SH-SY5Y (cell line): Measurements from ENCODE around the gene DCD.

ENCODE experiments used
- GATA2 ChIP-seq: IDR thresholded peaks from 2 replicates; pipeline ENCODE4 v1.6.1; 2011; ENCODE audit warnings: mild to moderate bottlenecking, low read depth, low read length
- GATA3 ChIP-seq: IDR thresholded peaks from 2 replicates; pipeline ENCODE4 v1.6.1; 2011; ENCODE audit warnings: low read depth, mild to moderate bottlenecking, low read length, moderate library complexity

Gene DCD

DNA sequence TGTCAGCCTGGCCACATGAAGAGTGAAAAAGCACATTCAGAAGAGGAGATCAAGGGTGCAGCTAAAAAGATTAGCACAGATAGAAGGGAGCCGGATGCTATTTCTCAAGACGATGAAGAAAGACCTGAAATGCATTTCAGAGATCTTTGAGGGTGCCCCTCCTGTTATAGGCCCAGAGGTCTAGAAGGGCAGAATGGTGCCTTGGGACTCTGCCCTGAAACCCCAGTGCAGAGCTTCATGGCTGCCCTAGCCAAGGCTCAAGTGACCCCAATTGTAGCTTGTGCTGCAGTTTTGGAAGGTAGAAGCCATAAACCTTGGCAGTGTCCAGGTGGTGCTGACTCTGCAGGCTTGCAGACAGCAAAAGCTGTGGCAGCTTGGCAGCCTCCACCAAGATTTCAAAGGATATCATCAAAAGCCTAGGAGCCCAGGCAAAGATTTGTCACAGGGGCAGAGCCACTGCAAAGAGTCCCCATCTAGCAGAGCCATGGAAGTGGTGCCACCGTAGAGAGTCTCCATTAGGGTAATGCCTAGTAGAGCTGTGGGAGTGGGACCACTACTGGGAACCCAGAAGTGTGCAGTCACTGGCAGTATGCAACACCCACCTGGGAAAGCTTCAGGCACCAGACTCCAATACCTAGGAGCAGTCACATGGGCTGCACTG, 19.8 kb downstream of the DCD start:
- no peak for TF ChIP-seq GATA2
- no peak for TF ChIP-seq GATA3

DNA sequence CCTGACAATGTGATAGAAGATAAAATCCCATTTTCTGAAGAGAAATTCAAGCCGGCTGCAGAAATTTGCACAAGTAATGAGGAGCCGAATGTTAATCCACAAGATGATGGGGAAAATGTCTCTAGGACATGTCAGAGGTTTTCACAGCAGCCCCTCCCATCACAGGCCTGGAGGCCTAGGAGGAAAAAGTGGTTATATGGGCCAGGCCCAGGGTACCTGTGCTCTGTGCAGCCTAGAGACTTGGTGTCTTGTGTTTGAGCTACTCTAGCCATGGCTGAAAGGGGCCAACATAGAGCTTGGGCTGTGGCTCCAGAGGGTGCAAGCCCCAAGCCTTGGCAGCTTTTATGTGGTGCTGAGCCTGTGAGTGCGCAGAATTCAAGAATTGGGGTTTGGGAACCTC, 20.9 kb downstream of the DCD start:
- no peak for TF ChIP-seq GATA3
- TF ChIP-seq GATA2 = no peak

DNA sequence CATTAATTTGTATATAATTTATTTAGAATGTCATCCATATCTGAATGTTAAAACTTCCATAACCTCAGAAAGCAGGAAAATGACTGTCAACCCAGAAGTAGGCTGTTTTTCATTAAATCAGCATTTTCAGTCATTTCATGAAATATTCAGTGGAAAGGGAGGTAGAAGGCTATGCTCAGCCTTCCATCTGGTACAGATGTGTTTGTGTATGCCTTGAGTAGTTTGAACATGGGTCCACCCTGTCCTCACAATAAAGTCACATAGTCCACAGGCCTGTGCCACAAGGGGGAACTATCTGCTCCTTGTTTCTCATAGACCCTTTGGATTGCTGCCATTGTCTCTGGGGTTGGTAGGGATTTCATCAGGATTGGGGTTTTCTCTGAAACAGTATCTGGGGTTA, 22.6 kb downstream of the DCD start:
- TF ChIP-seq GATA2 = no peak
- TF ChIP-seq GATA3 = no peak

DNA sequence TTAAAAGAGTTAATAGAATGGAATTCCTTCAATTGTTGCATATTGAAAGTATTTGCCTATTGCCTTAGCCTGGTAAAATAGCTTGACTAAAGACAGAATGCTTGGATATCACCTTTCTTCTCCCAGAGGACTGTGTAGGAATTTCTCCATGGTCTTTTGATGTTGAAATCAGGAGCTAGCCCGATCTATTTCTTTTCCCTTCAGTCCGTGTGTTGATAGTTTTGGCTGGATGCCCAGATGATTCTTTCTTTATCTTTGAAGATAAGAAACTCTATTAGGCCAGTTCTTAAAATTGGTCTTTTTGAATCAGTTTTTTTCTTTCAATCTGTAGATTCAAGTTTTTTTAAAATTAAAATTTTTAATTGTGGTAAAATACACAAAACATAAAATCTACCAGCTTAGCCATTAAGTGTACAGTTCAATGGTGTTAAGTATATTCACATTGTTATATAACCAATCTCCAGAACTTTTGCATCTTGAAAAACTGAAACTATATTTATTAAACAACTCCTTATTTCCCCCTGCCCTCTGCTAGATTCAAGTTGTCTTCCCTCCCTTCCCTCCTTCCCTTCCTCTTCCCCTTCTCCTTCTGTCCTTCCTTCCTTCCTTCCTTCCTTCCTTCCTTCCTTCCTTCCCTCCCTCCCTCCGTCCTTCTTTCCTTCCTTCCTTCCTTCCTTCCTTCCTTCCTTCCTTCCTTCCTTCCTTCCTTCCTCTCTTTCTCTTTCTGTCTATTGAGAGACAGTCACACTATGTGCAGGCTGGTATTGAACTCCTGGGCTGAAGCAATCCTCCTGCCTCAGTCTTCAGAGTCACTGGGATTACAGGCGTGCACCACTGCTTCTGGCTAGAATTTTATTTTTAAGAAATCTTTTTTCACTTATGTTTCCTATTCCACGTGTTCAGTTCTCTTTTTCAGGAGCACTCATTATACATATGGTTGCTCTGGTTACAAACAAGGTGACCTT, 23.6 kb downstream of the DCD start:
- no peak for TF ChIP-seq GATA2
- TF ChIP-seq GATA3 = no peak

DNA sequence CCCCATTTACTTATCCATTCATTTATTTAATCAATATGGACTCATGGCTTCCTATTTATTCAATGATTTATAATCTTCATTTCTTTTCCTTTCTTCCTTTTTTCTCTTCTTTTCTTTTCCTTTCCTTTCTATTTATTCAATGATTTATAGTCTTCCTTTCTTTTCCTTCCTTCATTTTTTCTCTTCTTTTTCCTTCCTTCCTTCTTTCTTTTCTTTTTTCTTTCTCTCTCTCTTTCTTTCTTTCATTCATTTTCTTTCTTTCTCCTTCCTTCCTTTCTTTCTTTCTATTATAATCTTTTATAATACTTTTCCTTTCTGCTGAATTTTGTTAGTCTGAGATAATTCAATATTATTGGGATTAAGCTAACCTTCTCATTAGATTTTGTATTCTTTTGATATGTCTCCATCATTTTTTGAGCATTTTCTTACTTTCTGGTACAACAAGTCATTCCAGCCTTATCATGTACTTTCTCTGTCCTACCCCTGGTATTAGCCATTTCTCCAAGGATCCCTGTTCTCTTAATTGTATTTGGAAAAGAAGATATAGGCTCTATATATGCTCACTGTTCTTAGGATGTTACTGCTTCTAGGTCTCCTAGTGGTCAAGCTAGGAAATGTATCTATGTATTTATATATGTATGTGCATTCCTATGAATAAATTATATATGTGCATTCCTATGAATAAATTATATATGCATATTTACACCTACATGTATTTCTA, 25.5 kb downstream of the DCD start:
- no peak for TF ChIP-seq GATA2
- no peak for TF ChIP-seq GATA3

DNA sequence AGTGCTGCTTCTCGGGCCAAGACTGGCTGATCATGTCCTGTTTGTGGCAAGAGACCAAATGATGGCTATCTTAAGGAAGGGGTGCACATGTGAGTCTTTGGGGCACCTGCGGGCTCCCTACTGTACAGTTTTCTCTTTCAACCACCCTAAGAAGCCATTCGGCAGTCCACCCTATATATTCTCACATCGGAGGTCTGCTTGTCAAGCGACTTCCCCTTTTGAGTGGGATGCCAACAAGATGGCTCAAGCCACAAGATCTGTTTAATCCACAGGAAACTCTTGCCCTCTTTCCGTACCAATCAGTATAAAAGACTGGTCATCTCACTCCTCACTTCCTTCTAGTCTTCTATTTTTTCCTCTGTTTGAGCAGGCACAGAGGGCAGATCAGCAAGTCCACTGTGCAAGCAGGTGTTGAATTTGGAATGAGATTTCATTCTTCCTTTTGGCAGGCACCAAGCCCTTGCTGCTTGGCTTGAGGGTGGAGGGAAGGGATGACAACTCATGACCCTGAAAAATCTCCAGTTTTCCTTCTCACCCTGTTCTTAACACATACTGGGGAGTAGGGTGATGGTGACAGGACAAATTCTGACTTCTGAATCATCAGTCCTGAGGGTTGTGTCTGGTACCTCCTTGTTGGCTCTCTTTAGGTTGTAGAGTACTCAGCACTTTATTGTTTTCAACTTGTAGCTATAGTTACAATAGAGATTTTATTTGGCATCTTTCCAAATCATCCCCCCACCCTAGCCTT, 31.1 kb downstream of the DCD start:
- TF ChIP-seq GATA3 (no peak), GATA2 (no peak)

DNA sequence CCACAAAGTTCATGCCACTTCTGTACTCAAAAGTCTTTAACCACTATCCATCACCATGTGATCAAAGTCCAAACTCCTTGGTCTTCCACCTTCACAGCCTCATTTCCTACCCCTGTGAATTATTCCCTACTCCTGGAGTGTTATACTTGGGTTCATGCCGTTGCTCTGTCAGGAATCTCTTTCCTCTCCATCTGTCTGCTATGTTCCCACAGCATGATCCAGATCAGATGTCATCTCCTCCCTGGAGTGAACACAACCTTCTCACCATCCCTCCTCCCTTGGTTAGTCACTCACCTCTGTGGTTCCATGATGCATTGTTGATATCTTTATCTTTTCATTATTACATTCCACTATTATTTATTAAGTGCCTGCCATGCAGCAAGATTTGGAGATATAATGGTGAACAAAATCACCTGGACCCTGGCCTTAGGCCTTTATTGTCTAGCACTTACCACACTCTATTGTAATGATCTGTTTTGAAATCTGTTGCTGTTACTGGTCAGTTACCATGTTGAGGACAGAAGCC, 35.9 kb downstream of the DCD start:
- TF ChIP-seq GATA2 (no peak), GATA3 (no peak)

DNA sequence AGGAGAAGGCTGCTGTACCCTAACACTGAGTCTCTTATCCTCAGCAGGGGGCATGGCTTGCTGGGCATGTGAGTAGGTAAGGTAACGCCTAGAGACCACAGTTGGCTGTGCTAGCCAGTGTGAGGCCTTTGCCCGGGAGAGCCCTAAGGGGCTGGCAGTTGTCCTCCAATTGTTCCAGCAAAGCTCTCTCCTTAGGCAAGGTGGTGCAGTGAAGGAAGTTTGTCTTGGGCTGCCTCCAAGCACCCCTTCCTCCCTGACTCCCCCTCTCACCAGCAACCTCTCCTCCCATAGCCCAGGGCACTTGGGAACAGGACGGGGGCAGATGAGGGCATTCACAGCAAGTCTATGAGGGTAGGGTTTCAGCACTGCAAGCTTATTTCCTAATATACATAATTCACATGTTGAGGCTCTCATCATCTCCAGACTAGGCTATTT, 36.4 kb downstream of the DCD start:
- TF ChIP-seq GATA3 (no peak), GATA2 (no peak)

DNA sequence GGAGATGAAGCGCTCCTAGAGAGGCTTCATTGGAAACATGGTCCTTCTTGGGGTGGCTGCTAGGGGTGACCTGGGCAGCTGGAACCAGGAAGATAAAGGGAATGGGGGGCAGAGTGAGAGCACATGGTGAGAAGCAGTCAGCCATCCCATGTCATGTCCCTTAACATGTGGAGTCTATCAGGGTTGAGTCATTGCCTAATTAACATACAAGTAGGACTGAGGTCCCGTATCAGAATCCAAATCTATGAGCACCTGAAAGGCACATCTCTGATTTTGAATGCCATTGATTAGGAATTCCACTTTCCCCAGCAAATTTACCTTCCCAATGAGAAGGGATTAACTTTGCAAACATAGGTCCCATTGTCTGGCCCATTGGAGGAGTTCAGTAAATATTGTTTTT, 39.4 kb downstream of the DCD start:
- TF ChIP-seq GATA2 = no peak
- no peak for TF ChIP-seq GATA3

DNA sequence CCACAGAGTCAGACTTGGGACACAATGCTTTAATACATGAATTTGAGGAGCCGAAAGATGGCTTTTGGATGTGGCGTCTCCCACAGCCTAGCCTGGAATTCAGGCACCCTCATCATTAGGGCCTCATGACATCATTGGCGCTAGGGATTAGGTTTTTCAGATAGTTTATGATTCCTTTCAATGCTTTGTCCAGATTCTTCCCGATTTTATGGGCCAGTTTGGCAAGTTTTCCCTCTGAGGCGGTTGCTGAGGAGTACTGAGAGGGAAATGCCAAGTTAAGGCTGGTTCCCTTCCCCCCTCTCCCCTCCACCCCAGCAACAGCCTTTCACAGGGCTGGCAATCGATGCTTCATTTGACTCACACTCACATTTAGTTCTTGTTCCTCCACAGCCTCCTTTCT, 40.0 kb downstream of the DCD start:
- TF ChIP-seq GATA2 (no peak), GATA3 (no peak)

DNA sequence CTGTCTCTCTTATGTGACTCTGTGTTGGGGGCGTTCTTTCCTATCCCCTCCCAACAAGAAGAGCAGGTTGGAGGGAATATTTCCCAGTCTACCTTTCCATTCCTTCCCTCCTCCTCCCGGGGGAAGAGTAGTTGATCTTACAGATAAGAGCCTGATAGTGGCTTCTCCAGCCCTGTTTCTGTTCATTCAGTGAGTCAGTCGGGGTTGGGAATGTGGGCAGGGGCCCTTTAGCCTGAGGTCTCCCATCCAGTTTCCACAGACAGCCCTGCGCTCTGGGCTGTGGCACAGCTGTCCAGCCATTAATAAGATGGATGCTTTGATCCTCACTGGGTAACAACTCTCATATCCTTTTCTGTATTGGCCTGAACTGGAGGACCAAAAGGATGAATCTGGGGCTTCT, 41.6 kb downstream of the DCD start:
- no peak for TF ChIP-seq GATA2
- no peak for TF ChIP-seq GATA3

DNA sequence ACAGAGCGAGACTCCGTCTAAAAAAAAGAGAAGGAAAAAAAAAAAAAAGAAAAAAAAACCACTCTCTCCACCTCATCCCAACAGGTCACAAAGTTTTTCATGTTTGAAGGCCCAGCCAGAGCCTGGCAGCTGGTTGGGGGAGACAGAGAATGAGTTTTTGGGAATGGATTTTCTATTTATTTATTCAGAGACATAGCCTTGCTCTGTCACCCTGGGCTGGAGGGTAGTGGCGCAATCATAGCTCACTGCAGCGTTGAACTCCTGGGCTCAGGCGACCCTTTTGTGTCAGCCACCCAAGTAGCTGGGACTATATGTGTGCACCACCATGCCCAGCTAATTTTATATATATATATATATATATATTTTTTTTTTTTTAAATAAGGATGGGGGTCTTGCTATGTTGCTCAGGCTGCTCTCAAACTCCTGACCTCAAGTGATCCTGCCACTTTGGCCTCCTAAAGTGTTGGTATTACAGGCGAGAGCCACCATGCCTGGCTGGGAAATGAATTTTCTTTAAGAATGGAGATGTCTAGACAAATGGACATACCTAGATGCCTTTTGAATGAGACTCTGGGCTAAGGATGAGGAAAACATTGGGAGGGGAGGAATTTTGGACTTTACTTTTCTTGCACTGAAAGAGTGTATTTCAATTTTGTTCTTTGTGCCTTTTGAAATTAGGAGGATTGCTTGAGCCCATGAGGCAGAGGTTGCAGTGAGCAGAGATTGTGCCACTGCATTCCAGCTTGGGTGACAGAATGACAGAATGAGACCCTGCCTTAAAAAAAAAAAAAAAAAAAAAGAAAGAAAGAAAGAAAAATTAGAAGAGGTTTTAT, 42.8 kb downstream of the DCD start:
- TF ChIP-seq GATA2 (no peak), GATA3 (no peak)

DNA sequence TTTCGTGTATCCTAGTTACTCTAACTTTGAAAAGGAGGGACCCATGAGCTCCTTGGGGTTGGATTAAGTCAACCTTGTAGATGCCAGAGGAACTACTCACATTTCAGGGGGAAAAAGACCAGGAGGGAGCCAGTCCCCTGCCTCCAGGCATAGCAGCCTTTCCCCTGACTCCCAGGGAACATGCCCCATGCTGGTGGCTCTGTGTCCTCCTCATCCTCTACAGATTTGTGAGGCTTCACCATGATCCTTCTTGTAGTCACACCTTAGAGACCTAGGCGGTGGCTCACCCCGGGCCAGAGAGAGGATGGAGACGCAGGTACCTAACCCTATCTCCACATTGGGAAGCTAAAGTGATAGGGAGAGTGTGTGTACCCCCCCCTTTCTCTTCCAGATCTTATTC, 43.7 kb downstream of the DCD start:
- no peak for TF ChIP-seq GATA3
- no peak for TF ChIP-seq GATA2
